Vagina (tissue), 2 donors: Measurements from ENCODE around the gene ADGRD2.

ENCODE experiments used
- POLR2A ChIP-seq, 2 donors: fragments of 450-650 bp; IDR thresholded peaks; one replicate each; pipeline ENCODE4 v1.6.1; 2017; ENCODE audit warnings: antibody characterized with exemption in 2 of 2, mild to moderate bottlenecking in 2 of 2, moderate library complexity in 2 of 2
- POLR2AphosphoS5 ChIP-seq, 2 donors: sonication (generic); formaldehyde crosslinking; IDR thresholded peaks; one replicate each; pipeline ENCODE4 v1.9.0; 2017; ENCODE audit warnings: antibody characterized with exemption in 2 of 2, mild to moderate bottlenecking in 2 of 2, low read depth in 1 of 2; ENCODE audit not compliant: insufficient read depth in 1 of 2
- TF ChIP-seq, protein P1 (sequence below), 3 experiments: fragments of 450-650 bp in 2 of 3; fragments of 200-600 bp in 1 of 3; sonication (generic) in 1 of 3; IDR thresholded peaks; one replicate each; pipeline ENCODE4 v1.5.1; 2017 to 2019; ENCODE audit warnings: antibody characterized with exemption in 3 of 3, mild to moderate bottlenecking in 2 of 3, moderate library complexity in 2 of 3

DNA sequence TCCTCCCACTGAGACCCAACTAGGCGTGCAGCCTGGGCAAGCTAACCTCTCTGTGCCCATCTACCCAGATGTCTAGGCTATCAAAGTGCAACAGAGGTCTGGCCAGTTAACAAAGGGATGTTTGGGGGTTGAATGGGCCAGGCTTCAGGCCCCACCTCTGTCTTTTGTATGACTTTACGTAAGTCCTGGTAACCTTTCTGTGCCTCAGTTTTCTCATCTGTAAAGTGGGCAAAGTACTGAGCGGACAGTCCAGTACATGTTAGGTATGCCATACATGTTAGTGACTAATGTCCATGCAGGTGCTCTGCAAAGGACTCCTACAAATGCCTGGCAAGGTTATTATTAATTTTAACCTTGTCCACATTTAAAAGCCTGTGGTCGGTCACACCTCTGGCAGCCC, 43.0 kb downstream of the ADGRD2 start:
- TF ChIP-seq, protein P1, sequence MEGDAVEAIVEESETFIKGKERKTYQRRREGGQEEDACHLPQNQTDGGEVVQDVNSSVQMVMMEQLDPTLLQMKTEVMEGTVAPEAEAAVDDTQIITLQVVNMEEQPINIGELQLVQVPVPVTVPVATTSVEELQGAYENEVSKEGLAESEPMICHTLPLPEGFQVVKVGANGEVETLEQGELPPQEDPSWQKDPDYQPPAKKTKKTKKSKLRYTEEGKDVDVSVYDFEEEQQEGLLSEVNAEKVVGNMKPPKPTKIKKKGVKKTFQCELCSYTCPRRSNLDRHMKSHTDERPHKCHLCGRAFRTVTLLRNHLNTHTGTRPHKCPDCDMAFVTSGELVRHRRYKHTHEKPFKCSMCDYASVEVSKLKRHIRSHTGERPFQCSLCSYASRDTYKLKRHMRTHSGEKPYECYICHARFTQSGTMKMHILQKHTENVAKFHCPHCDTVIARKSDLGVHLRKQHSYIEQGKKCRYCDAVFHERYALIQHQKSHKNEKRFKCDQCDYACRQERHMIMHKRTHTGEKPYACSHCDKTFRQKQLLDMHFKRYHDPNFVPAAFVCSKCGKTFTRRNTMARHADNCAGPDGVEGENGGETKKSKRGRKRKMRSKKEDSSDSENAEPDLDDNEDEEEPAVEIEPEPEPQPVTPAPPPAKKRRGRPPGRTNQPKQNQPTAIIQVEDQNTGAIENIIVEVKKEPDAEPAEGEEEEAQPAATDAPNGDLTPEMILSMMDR (IDR thresholded peaks at IDR 0.05): no peak
- TF ChIP-seq POLR2A (IDR thresholded peaks at IDR 0.05): no peak
- no peak for TF ChIP-seq POLR2AphosphoS5 (IDR thresholded peaks at IDR 0.05; ENCODE audit: insufficient read depth in 1 of 2, low read depth in 1 of 2)
